K562 (cell line): ENCODE measurements around the gene PDLIM5. TPM values are rescaled to one million over a fixed set of nuclear protein-coding genes. Genes with fewer than 3 reads are reported as not detected.

Experiments used
- ATAC-seq: fragments of 200-7000 bp; cut with Tn5 transposase; 3 replicates; pipeline ENCODE4 v1.9.1; 2020; ENCODE audit warnings: moderate library complexity
- BruUV-seq: library from RNA; stranded (reverse); fragments of 400-500 nt; replicated peaks from 2 replicates; lab custom pipeline; 2021; lab: Mats Ljungman, UMichigan
- CTCF ChIA-PET: fragments of 300-600 bp; formaldehyde crosslinking; extraction: SDS; loops from one replicate; lab custom pipeline; 2021; ENCODE audit warnings: low intra/inter-chr PET ratio; lab: Yijun Ruan, JAX
- POLR2A ChIA-PET: fragments of 300-600, 350-650 bp; sonication (Branson Sonifier 250); formaldehyde crosslinking; extraction: SDS; loops from one replicate; lab custom pipeline; 2021; ENCODE audit warnings: antibody characterized with exemption, inconsistent platforms; lab: Yijun Ruan, JAX
- DNase-seq, 4 experiments: peaks; one replicate each; pipeline versions ENCODE4 v3.0.0 to v3.0.0-alpha.2; 2011 to 2018; ENCODE audit warnings: low spot score in 3 of 4, mixed read lengths in 3 of 4; ENCODE audit errors: extremely low read depth in 1 of 4
- FAIRE-seq: peaks from 2 replicates; lab custom pipeline; 2011; peaks lifted over from hg19 to GRCh38; lab: Jason Lieb, UNC
- H2AFZ ChIP-seq: 2 replicates; pipeline ENCODE4 v1.6.0; 2011; ENCODE audit warnings: low read depth, low read length, control low read depth, inconsistent platforms
- H3K27ac ChIP-seq: fragments of 200-600 bp; 3 replicates; pipeline ENCODE4 v1.8.0; 2011; ENCODE audit warnings: low read depth, mild to moderate bottlenecking, control low read depth, inconsistent platforms, low read length, moderate library complexity, mixed read lengths; ENCODE audit errors: extremely low read depth
- H3K27me3 ChIP-seq, 2 experiments: fragments of 300-600 bp in 1 of 2; 2 replicates in 1 of 2; 3 replicates in 1 of 2; pipeline versions ENCODE4 v1.6.0 to v1.8.0; 2011; ENCODE audit warnings: inconsistent platforms in 2 of 2, low read length in 2 of 2, mild to moderate bottlenecking in 1 of 2, mixed read lengths in 1 of 2, moderate library complexity in 1 of 2; ENCODE audit not compliant: control insufficient read depth in 2 of 2, insufficient read depth in 2 of 2
- H3K36me3 ChIP-seq: fragments of 300-600 bp; 3 replicates; pipeline ENCODE4 v1.8.0; 2011; ENCODE audit warnings: mild to moderate bottlenecking, low read length, inconsistent platforms; ENCODE audit not compliant: control insufficient read depth, insufficient read depth
- H3K4me1 ChIP-seq, 2 experiments: fragments of 200-600 bp in 1 of 2; replicated peaks in 1 of 2; 2 replicates in 1 of 2; 3 replicates in 1 of 2; pipeline versions ENCODE4 v1.5.1 to v1.8.0; 2011; ENCODE audit warnings: inconsistent platforms in 2 of 2, low read length in 2 of 2, mild to moderate bottlenecking in 1 of 2, mixed read lengths in 1 of 2, moderate library complexity in 1 of 2; ENCODE audit not compliant: control insufficient read depth in 2 of 2, insufficient read depth in 2 of 2
- H3K4me2 ChIP-seq: 2 replicates; pipeline ENCODE4 v1.6.1; 2011; ENCODE audit warnings: low read length, control low read depth, inconsistent platforms, mixed read lengths; ENCODE audit not compliant: insufficient read depth
- H3K4me3 ChIP-seq: fragments of 200-600 bp; sonication (generic), shearing (Covaris generic); 2 replicates; pipeline ENCODE4 v1.5.1; 2016; ENCODE audit warnings: control low read depth, inconsistent platforms
- H3K79me2 ChIP-seq: fragments of 200-600 bp; 3 replicates; pipeline ENCODE4 v1.8.0; 2011; ENCODE audit warnings: low read length, inconsistent platforms; ENCODE audit not compliant: control insufficient read depth, insufficient read depth
- H3K9ac ChIP-seq, 2 experiments: 2 replicates each; pipeline versions ENCODE4 v1.6.0 to v1.6.1; 2011; ENCODE audit warnings: low read depth in 2 of 2, low read length in 2 of 2, control low read depth in 1 of 2, inconsistent platforms in 1 of 2, mild to moderate bottlenecking in 1 of 2, mixed read lengths in 1 of 2; ENCODE audit not compliant: insufficient read depth in 1 of 2
- H3K9me1 ChIP-seq: one replicate; pipeline ENCODE4 v1.6.0; 2011; ENCODE audit warnings: inconsistent platforms, mild to moderate bottlenecking, low read length, moderate library complexity; ENCODE audit not compliant: control insufficient read depth, insufficient read depth
- H3K9me3 ChIP-seq: replicated peaks from 2 replicates; pipeline ENCODE4 v1.5.1; 2011; ENCODE audit warnings: low read depth, low read length, inconsistent platforms; ENCODE audit not compliant: control insufficient read depth, insufficient read depth
- H4K20me1 ChIP-seq: replicated peaks from 2 replicates; pipeline ENCODE4 v1.6.1; 2011; ENCODE audit warnings: low read length, inconsistent platforms, mixed read lengths; ENCODE audit not compliant: control insufficient read depth, insufficient read depth
- CREB3L1 ChIP-seq: fragments of 450-650 bp; IDR thresholded peaks from 2 replicates; pipeline ENCODE4 v1.6.1; 2014; ENCODE audit warnings: low read depth, mild to moderate bottlenecking, moderate library complexity, borderline replicate concordance
- CREM ChIP-seq: IDR thresholded peaks from 2 replicates; pipeline ENCODE4 v1.6.1; 2014; ENCODE audit warnings: antibody characterized with exemption, low read depth
- GATA2 ChIP-seq: sonication (generic); formaldehyde crosslinking; IDR thresholded peaks from 2 replicates; pipeline ENCODE4 v1.4.0; 2020; ENCODE audit warnings: mild to moderate bottlenecking, missing genetic modification reagents
- HMGN3 ChIP-seq: IDR thresholded peaks from 2 replicates; pipeline ENCODE4 v1.6.1; 2011; ENCODE audit warnings: borderline replicate concordance, low read depth, mild to moderate bottlenecking, mixed read lengths, low read length; ENCODE audit not compliant: insufficient read length; ENCODE audit errors: extremely low read depth
- JUND ChIP-seq, 2 experiments: IDR thresholded peaks; 2 replicates in 1 of 2; 3 replicates in 1 of 2; pipeline ENCODE4 v1.6.1; 2011; ENCODE audit warnings: borderline replicate concordance in 2 of 2, low read depth in 2 of 2, low read length in 2 of 2, improper control_type of control experiment in 1 of 2, missing biosample characterization in 1 of 2, missing genetic modification characterization in 1 of 2, missing genetic modification reagents in 1 of 2
- NR0B1 ChIP-seq: fragments of 450-650 bp; IDR thresholded peaks from one replicate; pipeline ENCODE4 v1.6.1; 2018; ENCODE audit warnings: mild to moderate bottlenecking, moderate library complexity; ENCODE audit not compliant: partially characterized antibody
- THRA ChIP-seq: fragments of 450-650 bp; IDR thresholded peaks from 2 replicates; pipeline ENCODE4 v1.6.1; 2017; ENCODE audit warnings: mild to moderate bottlenecking, moderate library complexity
- TRIM28 ChIP-seq: fragments of 450-650 bp; IDR thresholded peaks from 2 replicates; pipeline ENCODE4 v1.6.1; 2017
- ZNF134 ChIP-seq: fragments of 250-450 bp; sonication (Bioruptor Pico); conservative IDR thresholded peaks from 2 replicates; pipeline ENCODE4 v1.4.0; 2020
- WGBS: fragments of 100-300 bp; shearing (Covaris generic); methylation state at CpG from one replicate; pipeline ENCODE4 v1.1.6; 2016; ENCODE audit warnings: low coverage, mixed read lengths; ENCODE audit not compliant: insufficient coverage; ENCODE audit errors: missing lambda C conversion rate; 5-methylcytosine and 5-hydroxymethylcytosine counted together
- in situ Hi-C: fragments of 300-500 bp; cut with MboI; formaldehyde crosslinking; loops from 4 replicates; pipeline ENCODE4 v1.15.0; 2018; ENCODE audit warnings: inconsistent platforms, mixed read lengths
- intact Hi-C: fragments of 100-400 bp; cut with micrococcal nuclease; formaldehyde crosslinking; loops from 2 replicates; pipeline ENCODE4 v1.14.2; 2022
- polyA plus RNA-seq, 8 experiments: library from polyadenylated mRNA; depleted of rRNA in 4 of 8; stranded (reverse) in 5 of 8; unstranded in 3 of 8; fragments of >200 nt; fragmentation: Nextera tagmentation in 2 of 8; fragmentation: Illumina TruSeq in 1 of 8; extraction: Ambion mirVana in 2 of 8; extraction: Trizol in 1 of 8; gene quantifications; 2 replicates each; pipeline versions ENCODE4 v1.2.1 to v1.2.3, GENCODE V29; 2011 to 2014; ENCODE audit warnings: inconsistent platforms in 1 of 8, missing spikeins in 1 of 8
- total RNA-seq, 7 experiments: library from RNA; depleted of rRNA in 6 of 7; stranded (reverse); fragments of >200 nt in 6 of 7; fragmentation: Illumina TruSeq in 2 of 7; extraction: Trizol in 2 of 7; gene quantifications; 2 replicates each; pipeline versions ENCODE4 v1.2.1 to v1.2.3, GENCODE V29; 2011 to 2021; ENCODE audit warnings: low replicate concordance in 1 of 7

Gene PDLIM5
- total and polyA plus RNA-seq, 9 of the 15 experiments (the other 6 are each of a cell fraction or from before 2014, with no cell fraction given) = 36.9 to 127 (median 62.5) TPM

- Histone ChIP-seq H3K27ac (no peak overlapping the region), H3K36me3 (peaks cover 22% of the 10 kb centered on the region; the same call in 1 of the 3 replicates), H3K27me3 (no peaks in the 10 kb centered on the region), H3K4me1 (no peaks in the 10 kb centered on the region), H3K9ac (no peak overlapping the region), H3K9me3 (no peaks in the 10 kb centered on the region), H4K20me1 (no peaks in the 10 kb centered on the region), H3K9me1 (no peaks in the 10 kb centered on the region), H2AFZ (no peak overlapping the region), H3K4me3 (no peak overlapping the region), H3K4me2 (no peak overlapping the region), H3K79me2 (no peaks in the 10 kb centered on the region)
- ATAC-seq (no peak), DNase-seq (no peak), FAIRE-seq (no peak)
- ChIA-PET POLR2A (no interaction called here), CTCF (interaction anchor here (0.7 kb wide), 1 partner anchor 519 kb away, joined by 6 read pairs; no protein-coding TSS in a partner anchor)
- intact Hi-C loops (no loop called here), in situ Hi-C loops (loop anchor here (25.0 kb wide), 1 partner anchor 476 kb away; no protein-coding TSS in a partner anchor)
- no peak for TF ChIP-seq CREB3L1
- no peak for TF ChIP-seq HMGN3
- no peak for TF ChIP-seq JUND (IDR thresholded peaks at IDR 0.05; ENCODE audit: borderline replicate concordance, low read depth, low read length)
- TF ChIP-seq JUND (tag; IDR thresholded peaks at IDR 0.05; ENCODE audit: borderline replicate concordance, low read depth, low read length) = no peak
- TF ChIP-seq NR0B1 = no peak
- no peak for TF ChIP-seq THRA
- TF ChIP-seq GATA2 (CRISPR knock-in tag) = no peak
- no peak for TF ChIP-seq CREM
- TF ChIP-seq TRIM28 = no peak
- no peak for TF ChIP-seq ZNF134 (CRISPR knock-in tag)
- no TSS peak for BruUV-seq
- 74% methylated on average over 2 of the region's 2 CpGs for WGBS
Measured at GRCh38 chr4:94636004-94636403, 184.3 kb downstream of the PDLIM5 start.
